ENCODE data around the gene LRMDA.

LRMDA gene

DNA sequence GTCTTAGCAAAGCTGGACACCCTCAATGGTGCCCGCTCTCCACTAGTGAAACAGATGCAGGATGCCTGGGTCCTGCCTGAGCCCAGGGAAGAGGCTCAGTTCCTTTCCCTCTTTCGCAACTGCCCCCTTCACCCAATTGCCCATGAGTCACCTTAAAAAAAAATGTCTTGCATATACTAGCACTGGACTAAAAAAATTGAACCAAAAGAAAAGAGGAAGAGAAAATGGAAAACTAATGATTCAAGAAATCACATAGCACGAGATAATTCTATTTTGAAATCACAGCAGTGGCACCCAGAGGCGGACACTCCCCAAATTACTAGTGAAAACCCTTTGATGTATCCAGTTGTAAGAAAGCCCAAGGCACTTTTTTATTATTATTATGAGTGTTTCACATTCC is 972.5 kb downstream of the LRMDA start:
- TF ChIP-seq, protein P1, sequence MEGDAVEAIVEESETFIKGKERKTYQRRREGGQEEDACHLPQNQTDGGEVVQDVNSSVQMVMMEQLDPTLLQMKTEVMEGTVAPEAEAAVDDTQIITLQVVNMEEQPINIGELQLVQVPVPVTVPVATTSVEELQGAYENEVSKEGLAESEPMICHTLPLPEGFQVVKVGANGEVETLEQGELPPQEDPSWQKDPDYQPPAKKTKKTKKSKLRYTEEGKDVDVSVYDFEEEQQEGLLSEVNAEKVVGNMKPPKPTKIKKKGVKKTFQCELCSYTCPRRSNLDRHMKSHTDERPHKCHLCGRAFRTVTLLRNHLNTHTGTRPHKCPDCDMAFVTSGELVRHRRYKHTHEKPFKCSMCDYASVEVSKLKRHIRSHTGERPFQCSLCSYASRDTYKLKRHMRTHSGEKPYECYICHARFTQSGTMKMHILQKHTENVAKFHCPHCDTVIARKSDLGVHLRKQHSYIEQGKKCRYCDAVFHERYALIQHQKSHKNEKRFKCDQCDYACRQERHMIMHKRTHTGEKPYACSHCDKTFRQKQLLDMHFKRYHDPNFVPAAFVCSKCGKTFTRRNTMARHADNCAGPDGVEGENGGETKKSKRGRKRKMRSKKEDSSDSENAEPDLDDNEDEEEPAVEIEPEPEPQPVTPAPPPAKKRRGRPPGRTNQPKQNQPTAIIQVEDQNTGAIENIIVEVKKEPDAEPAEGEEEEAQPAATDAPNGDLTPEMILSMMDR (IDR thresholded peaks at IDR 0.05; ENCODE audit: control insufficient read depth, extremely low read depth, insufficient read depth): no peak
- DNase-seq (ENCODE audit: low read depth): no peak
- no peak overlapping the region for H3K4me3 ChIP-seq (ENCODE audit: low read depth, low read length)

DNA sequence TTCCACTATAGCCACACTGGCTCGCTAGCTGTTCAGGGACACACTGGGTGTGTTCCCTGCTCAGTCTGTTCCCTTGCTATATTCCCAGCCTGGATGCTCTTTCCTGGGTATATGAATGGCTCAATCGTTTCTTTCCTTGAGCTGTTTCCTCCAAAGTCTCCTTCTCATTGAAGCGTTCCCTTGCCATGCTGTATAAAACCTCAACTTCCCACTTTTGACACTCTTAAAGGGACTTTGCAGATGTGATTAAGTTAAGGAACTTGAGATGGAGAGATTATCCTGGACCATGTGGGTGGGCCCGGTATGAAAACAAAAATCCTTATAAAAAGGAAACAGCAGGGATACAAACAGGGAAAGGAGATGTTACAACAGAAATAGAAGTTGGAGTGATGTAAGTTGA is 973.1 kb downstream of the LRMDA start:
- no peak for DNase-seq (ENCODE audit: low read depth)
- TF ChIP-seq, protein P1 (IDR thresholded peaks at IDR 0.05; ENCODE audit: control insufficient read depth, extremely low read depth, insufficient read depth): no peak
- H3K4me3 ChIP-seq (ENCODE audit: low read depth, low read length): no peak overlapping the region

DNA sequence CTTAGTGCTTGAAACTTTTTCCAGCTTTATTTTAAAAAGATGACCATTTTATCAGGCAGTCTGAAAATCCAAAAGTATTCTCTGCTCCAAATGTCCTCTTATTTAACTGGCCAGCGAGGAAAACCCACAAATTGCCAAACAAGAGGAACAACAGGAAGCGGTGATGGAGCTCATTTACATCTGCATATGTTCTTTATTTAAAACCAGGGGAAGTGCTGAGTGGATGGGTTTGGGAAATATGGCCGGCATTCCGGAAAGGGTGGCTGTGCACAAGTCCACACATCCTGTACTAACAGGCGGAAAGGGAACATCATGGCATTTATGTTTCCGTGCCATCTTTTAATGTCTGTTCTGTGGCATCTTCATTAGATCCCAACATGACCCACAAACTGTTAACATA is 974.5 kb downstream of the LRMDA start:
- DNase-seq (ENCODE audit: low read depth): no peak
- H3K4me3 ChIP-seq (ENCODE audit: low read depth, low read length): no peak overlapping the region
- TF ChIP-seq, protein P1 (IDR thresholded peaks at IDR 0.05; ENCODE audit: control insufficient read depth, extremely low read depth, insufficient read depth): no peak

DNA sequence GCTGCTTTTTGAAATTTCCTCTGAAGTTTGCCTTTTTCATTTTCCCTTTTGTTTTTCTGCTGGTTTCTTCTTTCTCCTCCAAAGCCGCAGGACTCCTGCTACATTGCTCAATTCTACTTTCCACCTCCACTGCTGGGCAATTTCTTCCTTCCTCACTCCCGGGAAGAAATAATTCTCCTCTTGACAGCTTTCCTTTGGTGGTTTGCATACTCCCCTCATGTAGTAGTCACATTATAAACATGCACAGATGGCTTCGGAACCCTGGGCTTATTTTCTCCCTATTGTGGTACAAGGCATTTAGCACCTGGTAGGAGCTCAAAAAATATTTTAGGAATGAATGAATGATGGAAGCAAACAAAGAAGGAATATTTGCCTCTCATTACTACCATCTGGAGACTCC is 977.2 kb downstream of the LRMDA start:
- TF ChIP-seq, protein P1 (IDR thresholded peaks at IDR 0.05; ENCODE audit: control insufficient read depth, extremely low read depth, insufficient read depth): no peak
- DNase-seq (ENCODE audit: low read depth): no peak
- H3K4me3 ChIP-seq (ENCODE audit: low read depth, low read length): no peak overlapping the region

DNA sequence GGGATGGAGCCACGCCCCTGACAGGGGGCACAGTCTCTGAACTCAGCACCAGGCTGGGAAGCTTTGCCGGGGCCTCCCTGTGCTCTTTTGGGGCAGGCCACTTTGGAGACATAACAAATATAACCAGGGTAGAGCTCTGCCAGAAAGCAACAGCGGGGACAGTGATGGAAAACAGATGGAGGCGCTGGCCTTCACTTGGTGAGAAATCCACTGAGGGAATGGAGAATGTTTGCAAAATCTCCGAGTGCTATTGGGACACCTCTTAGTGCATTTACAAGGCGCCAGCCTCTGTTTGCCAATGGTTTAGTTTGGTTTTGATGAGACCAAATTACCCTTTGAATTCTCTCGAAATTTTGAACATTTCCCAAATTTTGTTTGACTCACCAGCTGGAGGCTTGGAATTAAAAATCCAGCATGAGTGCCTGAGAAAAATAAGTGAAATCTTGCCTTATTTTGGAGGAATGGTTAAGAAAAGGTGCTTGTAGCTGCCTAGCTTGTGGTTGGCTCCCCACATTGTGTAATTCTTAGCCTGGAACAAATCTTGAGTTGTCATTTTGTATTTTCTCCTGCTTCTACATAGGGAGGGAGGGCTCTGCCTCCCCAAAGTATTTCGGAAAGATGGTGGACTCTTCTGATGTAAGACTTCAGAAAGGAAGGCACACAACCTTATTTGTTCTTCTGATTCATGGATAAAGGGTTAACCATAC is 980.5 kb downstream of the LRMDA start:
- no peak for DNase-seq (ENCODE audit: low read depth)
- no peak overlapping the region for H3K4me3 ChIP-seq (ENCODE audit: low read depth, low read length)
- TF ChIP-seq, protein P1 (IDR thresholded peaks at IDR 0.05; ENCODE audit: control insufficient read depth, extremely low read depth, insufficient read depth): no peak

DNA sequence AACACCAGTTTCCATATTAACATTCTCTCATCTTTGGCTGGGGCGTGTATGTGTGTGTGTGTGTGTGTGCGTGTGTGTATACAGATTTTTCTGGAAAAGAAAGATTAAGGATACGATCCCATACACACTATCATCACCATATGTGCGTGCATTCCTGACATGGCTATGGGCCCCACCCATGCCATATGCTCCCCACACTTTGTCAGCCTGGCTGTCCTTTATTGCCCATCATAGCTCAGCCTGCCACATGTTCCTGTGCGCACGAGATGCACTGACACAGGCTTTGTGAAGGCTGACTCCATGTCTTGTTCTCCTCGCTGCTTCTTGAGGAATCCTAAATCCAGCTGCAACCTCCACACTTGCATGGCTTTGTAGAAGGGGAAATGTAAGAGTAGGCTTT is 984.1 kb downstream of the LRMDA start:
- DNase-seq (ENCODE audit: low read depth): no peak
- no peak overlapping the region for H3K4me3 ChIP-seq (ENCODE audit: low read depth, low read length)
- TF ChIP-seq, protein P1 (IDR thresholded peaks at IDR 0.05; ENCODE audit: control insufficient read depth, extremely low read depth, insufficient read depth): no peak

DNA sequence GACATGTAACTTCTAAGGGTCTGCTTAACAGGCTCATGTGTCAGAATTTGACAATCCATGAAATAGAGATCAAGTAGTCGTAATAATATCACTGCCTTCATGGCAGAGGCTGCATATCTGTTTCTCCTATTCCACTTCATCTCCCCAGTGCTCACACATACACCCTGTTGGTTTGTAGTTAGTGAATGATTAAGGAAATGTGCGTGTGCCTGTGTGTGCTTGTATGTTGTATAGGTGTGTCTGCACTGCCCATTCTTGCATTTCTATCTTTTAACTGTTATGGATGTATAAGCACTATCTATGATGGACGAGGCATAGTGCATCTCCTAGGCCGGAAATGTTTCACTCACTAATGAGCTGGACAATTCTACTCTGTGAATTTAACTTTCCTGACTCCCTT is 985.2 kb downstream of the LRMDA start:
- no peak for DNase-seq (ENCODE audit: low read depth)
- H3K4me3 ChIP-seq (ENCODE audit: low read depth, low read length): no peak overlapping the region
- TF ChIP-seq, protein P1 (IDR thresholded peaks at IDR 0.05; ENCODE audit: control insufficient read depth, extremely low read depth, insufficient read depth): no peak

All from LNCaP clone FGC (cell line).